Adipocyte (in vitro differentiated cells): Measurements from ENCODE around the gene RUBCNL.

Experiments
- DNase-seq: peaks from one replicate; pipeline ENCODE4 v3.0.0-alpha.2; 2015; ENCODE audit warnings: low read depth
- H3K27me3 ChIP-seq: replicated peaks from 2 replicates; pipeline ENCODE4 v1.7.0; 2013; ENCODE audit warnings: mild to moderate bottlenecking, low read length, moderate library complexity; ENCODE audit not compliant: control insufficient read depth, insufficient read depth
- H3K36me3 ChIP-seq: 2 replicates; pipeline ENCODE4 v1.7.0; 2013; ENCODE audit warnings: low read length, mild to moderate bottlenecking, moderate library complexity; ENCODE audit not compliant: control insufficient read depth, insufficient read depth, severe bottlenecking
- H3K4me1 ChIP-seq: 2 replicates; pipeline ENCODE4 v1.7.0; 2013; ENCODE audit warnings: mild to moderate bottlenecking, low read length, moderate library complexity; ENCODE audit not compliant: control insufficient read depth, insufficient read depth
- H3K4me3 ChIP-seq: 2 replicates; pipeline ENCODE4 v1.7.0; 2013; ENCODE audit warnings: mild to moderate bottlenecking, low read length, moderate library complexity
- H3K9ac ChIP-seq: 2 replicates; pipeline ENCODE4 v1.7.0; 2013; ENCODE audit warnings: mild to moderate bottlenecking, low read length, moderate library complexity
- H3K9me3 ChIP-seq: 2 replicates; pipeline ENCODE4 v1.7.0; 2013; ENCODE audit warnings: mild to moderate bottlenecking, low read length, moderate library complexity; ENCODE audit not compliant: control insufficient read depth

Gene RUBCNL

DNA sequence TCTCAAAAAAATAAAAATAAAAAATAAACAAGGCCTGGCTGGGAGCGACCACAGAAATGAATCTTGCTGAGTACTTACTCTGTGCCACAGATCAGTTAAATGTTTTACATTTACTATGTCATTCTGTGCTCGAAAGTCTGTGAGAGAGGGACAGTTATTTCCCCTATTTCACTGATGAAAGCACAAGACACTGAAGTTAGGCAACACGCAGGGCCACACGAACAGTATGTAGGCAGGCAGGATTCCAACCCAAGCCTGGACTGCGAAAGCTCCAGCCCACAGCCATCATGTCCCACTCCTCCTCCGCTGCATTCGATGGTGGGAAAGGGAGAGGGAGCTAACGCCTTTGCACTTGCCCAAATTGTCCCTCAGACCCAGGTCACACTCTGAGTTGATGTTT, 34.2 kb downstream of the RUBCNL start:
- Histone ChIP-seq H3K27me3 (no peaks in the 10 kb centered on the region), H3K4me1 (peaks cover 22% of the 10 kb centered on the region), H3K9me3 (no peaks in the 10 kb centered on the region), H3K4me3 (no peak overlapping the region), H3K36me3 (peaks cover 29% of the 10 kb centered on the region), H3K9ac (no peak overlapping the region)
- DNase-seq: no peak

DNA sequence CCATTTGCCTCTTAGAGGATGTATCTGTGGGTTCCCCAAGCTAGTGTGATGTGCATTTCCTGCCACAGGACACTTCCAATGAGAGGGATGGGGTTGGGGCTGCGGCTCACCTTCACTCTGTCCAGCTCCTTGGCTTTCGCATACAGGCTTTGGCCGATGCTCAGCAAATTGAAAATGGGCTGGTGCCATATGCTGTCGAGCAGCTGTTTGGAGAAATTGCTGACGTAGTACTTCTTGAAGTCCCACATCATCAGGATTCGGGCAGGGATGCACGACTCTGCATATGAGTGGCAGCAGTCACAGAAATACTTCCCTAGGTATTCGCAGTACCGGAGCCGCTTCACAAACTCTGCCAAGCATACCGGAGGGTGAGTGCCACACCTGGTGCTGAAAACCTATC, 37.0 kb downstream of the RUBCNL start:
- Histone ChIP-seq H3K4me3 (no peak overlapping the region), H3K36me3 (peaks cover 31% of the 10 kb centered on the region), H3K27me3 (no peaks in the 10 kb centered on the region), H3K4me1 (peaks cover 20% of the 10 kb centered on the region), H3K9me3 (no peaks in the 10 kb centered on the region), H3K9ac (no peak overlapping the region)
- DNase-seq: no peak

DNA sequence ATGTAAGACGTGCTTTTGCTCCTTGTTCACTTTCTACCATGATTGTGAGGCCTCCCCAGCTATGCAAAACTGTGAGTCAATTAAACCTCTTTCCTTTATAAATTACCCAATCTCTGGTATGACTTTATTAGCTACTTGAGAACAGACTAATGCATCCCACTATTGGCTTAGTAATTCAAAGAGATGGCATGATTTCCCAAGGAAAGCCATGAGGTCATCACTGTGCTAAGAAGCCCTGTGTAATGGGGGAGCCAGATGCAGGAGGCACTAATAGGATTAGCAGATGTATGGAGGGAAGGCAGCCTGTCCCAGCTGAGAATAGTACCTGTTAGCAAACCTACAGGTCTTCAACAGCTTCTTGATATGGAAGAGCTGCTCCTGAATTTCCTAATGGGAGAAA, 38.1 kb downstream of the RUBCNL start:
- Histone ChIP-seq H3K4me1 (peaks cover 10% of the 10 kb centered on the region), H3K4me3 (no peak overlapping the region), H3K36me3 (peaks cover 37% of the 10 kb centered on the region), H3K9me3 (no peaks in the 10 kb centered on the region), H3K9ac (no peak overlapping the region), H3K27me3 (no peaks in the 10 kb centered on the region)
- no peak for DNase-seq

DNA sequence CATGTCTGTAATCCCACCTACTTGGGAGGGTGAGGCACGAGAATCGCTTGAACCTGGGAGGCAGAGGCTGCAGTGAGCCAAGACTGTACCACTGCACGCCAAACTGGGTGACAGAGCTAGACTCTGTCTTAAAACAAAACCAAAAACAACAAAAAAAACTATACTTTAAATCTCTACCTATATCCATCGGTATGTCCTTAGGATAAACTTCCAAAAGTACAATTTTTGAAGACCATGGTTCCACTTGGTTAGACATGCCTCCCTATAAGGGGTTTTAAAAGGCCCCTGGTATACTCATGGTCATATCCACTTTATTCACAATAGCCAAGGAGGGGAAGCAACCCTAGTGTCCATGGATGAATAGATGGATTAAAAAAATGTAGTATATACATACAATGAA, 39.8 kb downstream of the RUBCNL start:
- no peaks in the 10 kb centered on the region for H3K27me3 ChIP-seq
- DNase-seq: no peak
- no peaks in the 10 kb centered on the region for H3K9me3 ChIP-seq
- peaks cover 7% of the 10 kb centered on the region for H3K4me1 ChIP-seq
- no peak overlapping the region for H3K9ac ChIP-seq
- H3K4me3 ChIP-seq: no peak overlapping the region
- H3K36me3 ChIP-seq: peaks cover 52% of the 10 kb centered on the region

DNA sequence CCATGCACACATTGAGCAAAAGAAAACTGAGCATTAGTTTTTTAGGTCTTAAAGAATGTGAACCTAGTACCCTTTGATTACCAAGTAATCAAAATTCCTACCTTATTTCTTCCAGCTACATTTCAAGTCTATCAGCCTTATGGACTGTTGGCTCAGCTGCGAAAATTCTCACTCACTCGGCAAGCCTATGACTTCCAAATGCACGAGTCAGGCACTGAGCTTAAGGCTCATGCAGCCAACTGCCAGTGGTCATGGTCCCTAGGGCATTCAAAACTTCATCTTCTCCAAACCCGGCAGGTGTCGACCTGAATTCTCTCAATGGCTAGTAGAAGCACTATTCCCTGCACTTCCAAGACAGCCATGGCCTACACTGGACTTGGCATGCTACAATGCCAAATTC, 41.2 kb downstream of the RUBCNL start:
- no peak for DNase-seq
- no peak overlapping the region for H3K4me3 ChIP-seq
- H3K4me1 ChIP-seq: peaks cover 14% of the 10 kb centered on the region
- H3K9me3 ChIP-seq: no peaks in the 10 kb centered on the region
- no peaks in the 10 kb centered on the region for H3K27me3 ChIP-seq
- no peak overlapping the region for H3K9ac ChIP-seq
- H3K36me3 ChIP-seq: peaks cover 50% of the 10 kb centered on the region

DNA sequence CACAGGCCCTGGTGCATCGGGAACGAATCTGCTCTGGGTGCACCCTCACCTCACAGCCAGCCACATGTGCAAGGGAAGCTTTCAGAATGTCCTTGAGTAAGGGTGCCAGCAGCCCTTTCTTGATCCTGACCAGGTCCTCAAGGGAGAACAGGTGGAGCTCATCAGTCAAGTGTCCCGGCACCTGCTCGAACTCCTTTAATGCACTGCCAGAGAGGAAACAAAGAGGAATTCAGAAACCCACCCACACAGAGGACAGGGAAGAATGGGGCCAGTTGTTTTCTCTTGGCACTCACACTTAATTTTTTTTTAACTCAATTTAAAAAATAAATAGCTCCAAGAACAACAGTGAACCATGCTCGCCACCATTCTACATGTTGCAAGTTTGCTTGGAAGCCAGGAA, 41.7 kb downstream of the RUBCNL start:
- no peak for DNase-seq

DNA sequence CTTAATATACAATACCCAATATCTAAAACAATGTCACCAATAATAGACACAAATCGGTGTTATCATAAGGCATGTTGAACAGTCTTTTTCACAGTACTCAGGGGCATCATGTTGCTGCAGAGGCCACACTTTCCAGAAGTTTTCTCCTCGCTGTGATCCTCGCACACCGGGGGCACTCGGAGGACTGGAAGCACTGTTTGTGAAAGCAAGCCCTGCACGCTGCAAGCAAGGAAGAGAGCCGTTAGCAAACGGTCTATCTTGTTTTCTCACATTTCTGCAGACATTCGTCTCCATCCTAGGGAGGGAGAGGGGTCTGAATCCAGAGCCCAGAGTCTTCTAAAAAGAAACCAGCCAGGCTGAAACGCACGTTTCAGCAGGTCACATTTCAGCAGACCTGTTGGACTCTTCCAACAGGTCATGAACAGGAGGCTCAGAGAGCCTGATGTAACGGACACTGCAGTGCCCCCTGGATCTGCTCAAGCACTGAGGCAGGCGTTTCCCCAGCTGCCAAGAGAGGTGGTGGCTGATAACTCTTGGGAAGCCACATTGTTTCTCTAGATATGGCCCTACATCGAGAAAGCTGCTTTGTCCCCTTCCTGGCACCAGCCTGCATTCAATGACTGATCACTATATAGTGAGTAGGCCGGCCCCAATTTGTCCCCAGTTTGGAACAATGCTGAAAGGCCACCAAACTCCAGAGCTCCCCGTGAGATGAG, 43.6 kb downstream of the RUBCNL start:
- no peak overlapping the region for H3K4me3 ChIP-seq
- H3K9ac ChIP-seq: no peak overlapping the region
- peaks cover 36% of the 10 kb centered on the region for H3K36me3 ChIP-seq
- peaks cover 16% of the 10 kb centered on the region for H3K4me1 ChIP-seq
- no peaks in the 10 kb centered on the region for H3K27me3 ChIP-seq
- DNase-seq: no peak
- no peaks in the 10 kb centered on the region for H3K9me3 ChIP-seq

More for the DNA sequence above, 41.7 kb downstream of the RUBCNL start:
- no peaks in the 10 kb centered on the region for H3K27me3 ChIP-seq
- H3K4me1 ChIP-seq: peaks cover 16% of the 10 kb centered on the region
- H3K36me3 ChIP-seq: peaks cover 48% of the 10 kb centered on the region
- no peak overlapping the region for H3K4me3 ChIP-seq
- H3K9ac ChIP-seq: no peak overlapping the region
- no peaks in the 10 kb centered on the region for H3K9me3 ChIP-seq

DNA sequence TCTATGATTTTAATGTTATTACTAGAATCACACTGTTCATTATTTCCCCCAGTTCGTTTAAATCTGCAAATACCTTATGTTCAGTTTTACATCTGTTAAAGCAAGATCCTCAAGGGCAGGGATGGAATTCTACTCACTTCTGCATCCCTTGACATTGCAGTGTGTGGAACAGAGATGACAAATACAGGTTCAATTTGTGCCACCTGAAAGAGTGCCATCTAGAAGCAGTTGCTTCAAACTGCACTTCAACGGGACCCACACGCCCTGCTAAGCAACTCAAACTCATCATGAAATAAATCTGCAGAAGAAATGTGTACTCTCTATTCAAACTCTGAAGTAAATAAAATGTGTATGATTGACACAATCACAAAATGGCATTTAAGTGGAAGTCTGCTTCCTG, 44.5 kb downstream of the RUBCNL start:
- H3K36me3 ChIP-seq: peaks cover 33% of the 10 kb centered on the region
- H3K4me3 ChIP-seq: no peak overlapping the region
- H3K27me3 ChIP-seq: no peaks in the 10 kb centered on the region
- DNase-seq: no peak
- H3K9me3 ChIP-seq: no peaks in the 10 kb centered on the region
- H3K4me1 ChIP-seq: peaks cover 16% of the 10 kb centered on the region
- no peak overlapping the region for H3K9ac ChIP-seq

DNA sequence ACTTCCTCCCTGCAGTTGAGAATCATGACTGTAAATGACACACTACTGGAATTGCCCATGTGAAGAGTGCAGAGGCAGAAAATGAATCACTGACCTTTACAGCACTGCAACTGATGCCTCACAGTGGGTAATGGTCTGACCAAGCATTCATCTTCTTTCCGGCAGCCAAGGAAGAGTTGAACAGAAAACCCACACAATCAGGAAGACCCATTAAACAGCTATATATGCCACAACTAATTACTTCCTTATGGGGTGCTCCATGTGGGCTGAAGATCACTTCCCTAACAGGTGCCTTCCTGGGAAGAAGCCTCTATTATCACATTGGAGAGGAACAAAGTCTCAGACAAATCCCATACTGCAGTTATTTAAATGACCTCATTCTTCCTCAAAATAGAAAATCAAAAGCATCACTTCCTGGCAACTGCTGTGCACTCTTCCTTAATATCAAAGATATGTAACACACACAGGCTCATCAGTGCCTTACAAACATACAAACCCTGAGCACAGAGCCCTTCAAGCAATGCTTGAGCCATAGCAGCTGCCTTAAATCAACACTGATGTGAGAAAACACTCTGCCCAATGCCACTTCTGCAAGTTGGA, 45.8 kb downstream of the RUBCNL start:
- Histone ChIP-seq H3K4me3 (no peak overlapping the region), H3K9me3 (no peaks in the 10 kb centered on the region), H3K36me3 (peaks cover 33% of the 10 kb centered on the region), H3K9ac (no peak overlapping the region), H3K4me1 (peaks cover 15% of the 10 kb centered on the region), H3K27me3 (no peaks in the 10 kb centered on the region)
- DNase-seq: no peak

DNA sequence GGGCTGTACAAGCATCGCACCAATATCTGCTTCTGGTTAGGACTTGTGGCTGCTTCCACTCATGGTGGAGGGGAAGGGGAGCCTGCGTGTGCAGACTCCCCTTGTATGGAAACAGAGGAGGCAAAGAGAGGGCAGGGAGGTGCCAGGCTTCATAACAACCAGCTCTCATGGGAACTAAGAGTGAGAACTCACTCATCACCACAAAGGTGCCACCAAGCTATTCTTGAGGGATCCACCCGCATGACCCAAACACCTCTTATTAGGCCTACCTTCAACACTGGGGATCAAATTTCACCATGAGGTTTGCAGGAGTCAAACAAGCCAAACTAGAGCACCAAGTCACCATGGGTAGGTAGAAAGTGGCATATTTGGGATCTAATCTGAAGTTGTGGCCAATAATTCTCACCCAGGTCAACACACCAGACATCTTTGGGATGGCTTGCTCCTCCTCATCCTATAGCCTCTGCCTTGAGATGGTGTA, 46.4 kb downstream of the RUBCNL start:
- no peak overlapping the region for H3K4me3 ChIP-seq
- H3K9me3 ChIP-seq: no peaks in the 10 kb centered on the region
- DNase-seq: no peak

DNA sequence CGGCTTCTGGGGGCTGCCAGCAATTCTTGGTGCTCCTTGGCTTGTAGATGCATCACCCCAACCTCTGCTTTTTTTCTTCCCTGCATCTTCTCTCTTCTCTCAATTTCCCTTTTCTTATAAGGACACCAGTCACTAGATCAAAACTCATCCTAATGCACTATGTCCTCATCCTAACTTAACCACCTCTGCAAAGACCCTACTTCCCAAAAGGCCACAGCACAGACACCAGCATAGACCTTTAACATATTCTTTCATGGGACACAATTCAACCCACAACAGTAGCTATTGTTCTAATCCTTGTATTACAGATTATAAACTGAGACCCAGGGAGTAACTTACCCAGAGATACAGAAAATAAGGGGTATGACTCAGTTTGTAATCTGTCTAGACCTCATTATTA, 47.0 kb downstream of the RUBCNL start:
- Histone ChIP-seq H3K4me3 (no peak overlapping the region), H3K9me3 (no peaks in the 10 kb centered on the region), H3K36me3 (peaks cover 29% of the 10 kb centered on the region), H3K9ac (no peak overlapping the region), H3K4me1 (peaks cover 9% of the 10 kb centered on the region), H3K27me3 (no peaks in the 10 kb centered on the region)
- no peak for DNase-seq

More for the DNA sequence above, 46.4 kb downstream of the RUBCNL start:
- Histone ChIP-seq H3K4me1 (peaks cover 10% of the 10 kb centered on the region), H3K9ac (no peak overlapping the region), H3K27me3 (no peaks in the 10 kb centered on the region), H3K36me3 (peaks cover 33% of the 10 kb centered on the region)
